ENCODE results near the gene FAP.

FAP gene

GRCh38 chr2:162126527-162126926 is 116.7 kb downstream of the FAP start:
- no peak for DNase-seq (ENCODE audit: low spot score)
- no peak for FAIRE-seq

- FAIRE-seq: no peak
Observed at GRCh38 chr2:162126111-162126519, 117.1 kb downstream of the FAP start.

DNA sequence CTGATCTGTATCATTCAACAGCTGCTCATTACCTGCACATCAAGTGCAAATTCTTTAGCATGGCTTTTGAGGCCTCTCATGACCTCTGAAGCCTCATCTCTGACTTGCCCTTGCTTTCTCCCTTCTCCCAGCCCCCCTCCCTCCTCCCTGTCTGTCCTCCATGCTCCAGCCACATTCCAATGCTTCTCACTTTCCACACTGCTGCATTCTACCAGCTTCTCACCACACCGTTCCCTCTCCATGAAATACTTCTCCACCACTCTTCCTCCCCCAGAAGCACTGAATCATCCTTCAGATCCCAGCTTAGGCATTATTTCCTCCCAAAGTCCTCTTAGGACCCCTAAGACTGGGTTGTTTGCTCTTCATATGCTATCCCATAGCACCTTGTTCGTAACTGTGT is 118.1 kb downstream of the FAP start:
- FAIRE-seq: peak; percentile 40

More at GRCh38 chr2:162126111-162126519, 117.1 kb downstream of the FAP start:
- no peak for DNase-seq (ENCODE audit: low spot score)

DNA sequence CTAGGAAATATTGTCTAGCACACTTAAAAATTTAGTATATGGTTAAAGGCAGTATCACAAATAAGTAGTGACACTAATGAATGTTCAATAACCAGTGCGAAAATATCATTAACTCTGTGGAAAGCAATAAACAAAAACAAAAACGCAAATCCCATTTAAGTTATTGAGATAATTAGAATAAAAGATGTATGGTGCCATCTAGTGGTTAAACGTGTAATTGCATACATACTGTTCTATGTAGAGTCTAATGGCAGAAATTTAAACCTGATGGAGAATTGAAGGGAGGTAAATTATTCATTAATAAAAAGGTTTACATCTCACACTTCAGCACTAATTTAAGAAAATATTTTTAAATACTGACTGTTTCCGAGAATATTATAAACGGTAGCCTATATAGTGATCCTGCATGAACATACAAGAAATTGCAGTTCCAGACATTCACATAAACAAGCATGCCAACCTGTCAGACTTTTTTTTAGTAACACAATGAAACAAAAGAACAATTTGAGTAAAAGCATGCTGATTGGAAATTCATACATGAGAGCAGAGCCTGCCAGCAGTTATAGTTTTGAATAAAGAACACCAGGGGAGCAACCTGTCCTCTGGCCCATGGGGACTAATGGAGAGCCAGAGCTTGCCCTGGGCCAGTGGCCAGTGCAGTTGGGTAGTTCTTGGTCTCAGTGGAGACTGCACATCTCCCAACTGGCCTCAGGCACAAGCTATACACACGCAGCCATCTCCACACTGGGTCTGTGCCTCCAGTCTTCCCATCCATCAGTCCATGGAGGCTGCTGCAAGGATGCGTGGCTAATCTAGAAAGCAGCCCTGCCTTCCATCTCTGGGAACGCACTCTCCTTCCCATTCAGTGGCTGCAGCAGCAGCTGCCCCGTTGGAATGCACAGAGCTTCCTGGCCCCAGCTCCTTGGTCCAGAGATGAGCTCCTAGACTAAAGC is 119.2 kb downstream of the FAP start:
- DNase-seq (ENCODE audit: low spot score): peak; percentile 43
- FAIRE-seq: peak; percentile 92

More for the DNA sequence above, 118.1 kb downstream of the FAP start:
- peak; percentile 35 for DNase-seq (ENCODE audit: low spot score)
